ENCODE measurements around the gene PNPLA8.
"Not testable (repeated sequence)": the region's sequence is repeated elsewhere in the genome, so short reads cannot be mapped to it uniquely, and the experiment has no call there.

The PNPLA8 gene

GRCh38 chr7:108468246-108468645 is 57.7 kb downstream of the PNPLA8 start:
- H3K27me3 ChIP-seq (ENCODE audit: control insufficient read depth, insufficient read depth, low read length) = no peaks in the 10 kb centered on the region
- H3K9me3 ChIP-seq (ENCODE audit: control insufficient read depth, insufficient read depth, low read length) = no peaks in the 10 kb centered on the region
- H3K36me3 ChIP-seq (ENCODE audit: control insufficient read depth, insufficient read depth, low read length) = no peaks in the 10 kb centered on the region
- H3K4me1 ChIP-seq (ENCODE audit: control insufficient read depth, insufficient read depth, low read length) = no peaks in the 10 kb centered on the region; the same call in 1 of the 2 replicates
- no peak overlapping the region for H3K9ac ChIP-seq (ENCODE audit: low read depth, low read length)
- no peak overlapping the region for H3K4me3 ChIP-seq (ENCODE audit: low read depth, low read length)
- H3K27ac ChIP-seq (ENCODE audit: low read depth, low read length) = peak overlapping the region; percentile 2

DNA sequence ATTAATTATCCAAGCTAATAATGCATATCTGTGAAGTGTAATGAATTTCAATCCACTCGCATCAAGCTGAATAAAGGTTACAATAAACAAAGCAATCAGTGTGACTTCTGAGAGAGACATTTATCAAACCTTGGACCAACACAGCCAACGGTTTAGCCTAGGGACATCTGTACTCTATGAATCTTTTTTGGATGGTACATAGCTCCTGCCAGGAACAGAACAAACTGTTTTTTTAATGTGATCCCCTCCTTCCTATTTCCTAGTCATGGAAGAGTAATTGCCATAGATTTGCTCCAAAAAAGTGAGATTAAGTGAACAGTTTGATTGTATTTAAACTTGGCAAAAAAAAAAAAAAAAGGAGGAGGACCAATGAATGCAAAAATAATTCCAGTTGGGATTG is 58.5 kb downstream of the PNPLA8 start:
- H3K4me1 ChIP-seq (ENCODE audit: control insufficient read depth, insufficient read depth, low read length) = no peaks in the 10 kb centered on the region; the same call in 1 of the 2 replicates
- H3K4me3 ChIP-seq (ENCODE audit: low read depth, low read length) = no peak overlapping the region
- H3K27ac ChIP-seq (ENCODE audit: low read depth, low read length) = no peak overlapping the region
- no peaks in the 10 kb centered on the region for H3K9me3 ChIP-seq (ENCODE audit: control insufficient read depth, insufficient read depth, low read length)
- H3K9ac ChIP-seq (ENCODE audit: low read depth, low read length) = no peak overlapping the region
- H3K36me3 ChIP-seq (ENCODE audit: control insufficient read depth, insufficient read depth, low read length) = no peaks in the 10 kb centered on the region
- H3K27me3 ChIP-seq (ENCODE audit: control insufficient read depth, insufficient read depth, low read length) = no peaks in the 10 kb centered on the region

DNA sequence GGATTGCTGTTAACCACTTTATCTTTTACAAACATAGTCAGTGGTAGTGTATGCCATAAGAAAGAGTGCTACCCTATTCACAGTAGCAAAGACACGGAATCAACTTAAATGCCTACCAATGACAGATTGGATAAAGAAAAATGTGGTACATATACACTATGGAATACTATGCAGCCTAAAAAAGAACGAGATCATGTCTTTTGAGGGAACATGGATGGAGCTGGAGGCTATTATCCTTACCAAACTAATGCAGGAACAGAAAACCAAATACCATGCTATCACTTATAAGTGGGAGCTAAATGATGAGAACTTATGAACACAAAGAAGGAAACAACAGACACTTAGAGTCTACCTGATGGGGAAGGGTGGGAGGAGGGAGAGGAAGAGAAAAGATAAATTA is 59.6 kb downstream of the PNPLA8 start:
- H3K27ac ChIP-seq (ENCODE audit: low read depth, low read length); H3K9me3 ChIP-seq (ENCODE audit: control insufficient read depth, insufficient read depth, low read length); H3K9ac ChIP-seq (ENCODE audit: low read depth, low read length); H3K36me3 ChIP-seq (ENCODE audit: control insufficient read depth, insufficient read depth, low read length); H3K4me3 ChIP-seq (ENCODE audit: low read depth, low read length); H3K27me3 ChIP-seq (ENCODE audit: control insufficient read depth, insufficient read depth, low read length); H3K4me1 ChIP-seq (ENCODE audit: control insufficient read depth, insufficient read depth, low read length): not testable (repeated sequence)

DNA sequence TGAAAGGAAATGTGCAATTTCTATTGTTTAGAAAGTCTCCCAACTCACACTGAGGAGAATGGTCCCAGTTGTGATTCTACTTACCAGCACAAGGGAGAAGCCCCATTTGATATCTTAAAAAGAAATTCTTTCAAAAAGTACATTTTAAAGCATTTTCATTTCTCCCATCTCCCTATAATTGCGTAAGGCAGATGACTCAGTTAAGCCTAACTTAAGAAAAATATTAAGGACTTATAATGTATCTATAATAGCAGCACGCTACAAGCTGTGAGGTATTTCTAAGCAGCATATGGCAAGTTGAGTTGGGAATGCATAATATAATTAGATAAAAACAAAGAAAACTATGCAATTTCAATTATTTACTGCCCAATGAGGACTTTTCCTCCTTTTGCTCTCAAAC is 61.2 kb downstream of the PNPLA8 start:
- H3K9me3 ChIP-seq (ENCODE audit: control insufficient read depth, insufficient read depth, low read length) = no peaks in the 10 kb centered on the region
- H3K27me3 ChIP-seq (ENCODE audit: control insufficient read depth, insufficient read depth, low read length) = no peaks in the 10 kb centered on the region

GRCh38 chr7:108463613-108464012 is 62.3 kb downstream of the PNPLA8 start:
- Histone ChIP-seq H3K27me3 (ENCODE audit: control insufficient read depth, insufficient read depth, low read length) (peaks cover 8% of the 10 kb centered on the region), H3K4me1 (ENCODE audit: control insufficient read depth, insufficient read depth, low read length) (no peaks in the 10 kb centered on the region; the same call in 1 of the 2 replicates), H3K9ac (ENCODE audit: low read depth, low read length) (no peak overlapping the region), H3K36me3 (ENCODE audit: control insufficient read depth, insufficient read depth, low read length) (no peaks in the 10 kb centered on the region), H3K27ac (ENCODE audit: low read depth, low read length) (no peak overlapping the region), H3K9me3 (ENCODE audit: control insufficient read depth, insufficient read depth, low read length) (no peaks in the 10 kb centered on the region), H3K4me3 (ENCODE audit: low read depth, low read length) (no peak overlapping the region)

More for the DNA sequence above, 61.2 kb downstream of the PNPLA8 start:
- H3K36me3 ChIP-seq (ENCODE audit: control insufficient read depth, insufficient read depth, low read length) = no peaks in the 10 kb centered on the region
- H3K27ac ChIP-seq (ENCODE audit: low read depth, low read length) = no peak overlapping the region
- no peak overlapping the region for H3K9ac ChIP-seq (ENCODE audit: low read depth, low read length)
- no peaks in the 10 kb centered on the region; the same call in 1 of the 2 replicates for H3K4me1 ChIP-seq (ENCODE audit: control insufficient read depth, insufficient read depth, low read length)
- H3K4me3 ChIP-seq (ENCODE audit: low read depth, low read length) = no peak overlapping the region

- H3K9ac ChIP-seq (ENCODE audit: low read depth, low read length) = no peak overlapping the region
- H3K27me3 ChIP-seq (ENCODE audit: control insufficient read depth, insufficient read depth, low read length) = peaks cover 26% of the 10 kb centered on the region
- no peaks in the 10 kb centered on the region for H3K9me3 ChIP-seq (ENCODE audit: control insufficient read depth, insufficient read depth, low read length)
- no peak overlapping the region for H3K4me3 ChIP-seq (ENCODE audit: low read depth, low read length)
- no peaks in the 10 kb centered on the region for H3K36me3 ChIP-seq (ENCODE audit: control insufficient read depth, insufficient read depth, low read length)
- peaks cover 5% of the 10 kb centered on the region; the same call in 1 of the 2 replicates for H3K4me1 ChIP-seq (ENCODE audit: control insufficient read depth, insufficient read depth, low read length)
- no peak overlapping the region for H3K27ac ChIP-seq (ENCODE audit: low read depth, low read length)
Observed at GRCh38 chr7:108461840-108462239, 64.1 kb downstream of the PNPLA8 start.

GRCh38 chr7:108460964-108461363 is 65.0 kb downstream of the PNPLA8 start:
- Histone ChIP-seq H3K4me1 (ENCODE audit: control insufficient read depth, insufficient read depth, low read length) (peaks cover 5% of the 10 kb centered on the region; the same call in 1 of the 2 replicates), H3K27me3 (ENCODE audit: control insufficient read depth, insufficient read depth, low read length) (peaks cover 29% of the 10 kb centered on the region), H3K27ac (ENCODE audit: low read depth, low read length) (no peak overlapping the region), H3K9ac (ENCODE audit: low read depth, low read length) (no peak overlapping the region), H3K4me3 (ENCODE audit: low read depth, low read length) (no peak overlapping the region), H3K9me3 (ENCODE audit: control insufficient read depth, insufficient read depth, low read length) (no peaks in the 10 kb centered on the region), H3K36me3 (ENCODE audit: control insufficient read depth, insufficient read depth, low read length) (no peaks in the 10 kb centered on the region)

GRCh38 chr7:108459922-108460551 is 65.9 kb downstream of the PNPLA8 start:
- H3K9me3 ChIP-seq (ENCODE audit: control insufficient read depth, insufficient read depth, low read length) = no peaks in the 10 kb centered on the region

GRCh38 chr7:108457871-108458270 is 68.1 kb downstream of the PNPLA8 start:
- H3K9ac ChIP-seq (ENCODE audit: low read depth, low read length) = no peak overlapping the region
- peaks cover 16% of the 10 kb centered on the region for H3K4me1 ChIP-seq (ENCODE audit: control insufficient read depth, insufficient read depth, low read length)
- no peak overlapping the region for H3K4me3 ChIP-seq (ENCODE audit: low read depth, low read length)
- peaks cover 60% of the 10 kb centered on the region for H3K27me3 ChIP-seq (ENCODE audit: control insufficient read depth, insufficient read depth, low read length)
- no peaks in the 10 kb centered on the region for H3K36me3 ChIP-seq (ENCODE audit: control insufficient read depth, insufficient read depth, low read length)
- no peak overlapping the region for H3K27ac ChIP-seq (ENCODE audit: low read depth, low read length)
- H3K9me3 ChIP-seq (ENCODE audit: control insufficient read depth, insufficient read depth, low read length) = no peaks in the 10 kb centered on the region

More at GRCh38 chr7:108459922-108460551, 65.9 kb downstream of the PNPLA8 start:
- H3K4me1 ChIP-seq (ENCODE audit: control insufficient read depth, insufficient read depth, low read length) = peaks cover 5% of the 10 kb centered on the region; the same call in 1 of the 2 replicates
- no peak overlapping the region for H3K4me3 ChIP-seq (ENCODE audit: low read depth, low read length)
- peaks cover 38% of the 10 kb centered on the region for H3K27me3 ChIP-seq (ENCODE audit: control insufficient read depth, insufficient read depth, low read length)
- no peak overlapping the region for H3K27ac ChIP-seq (ENCODE audit: low read depth, low read length)
- no peak overlapping the region for H3K9ac ChIP-seq (ENCODE audit: low read depth, low read length)
- no peaks in the 10 kb centered on the region for H3K36me3 ChIP-seq (ENCODE audit: control insufficient read depth, insufficient read depth, low read length)

DNA sequence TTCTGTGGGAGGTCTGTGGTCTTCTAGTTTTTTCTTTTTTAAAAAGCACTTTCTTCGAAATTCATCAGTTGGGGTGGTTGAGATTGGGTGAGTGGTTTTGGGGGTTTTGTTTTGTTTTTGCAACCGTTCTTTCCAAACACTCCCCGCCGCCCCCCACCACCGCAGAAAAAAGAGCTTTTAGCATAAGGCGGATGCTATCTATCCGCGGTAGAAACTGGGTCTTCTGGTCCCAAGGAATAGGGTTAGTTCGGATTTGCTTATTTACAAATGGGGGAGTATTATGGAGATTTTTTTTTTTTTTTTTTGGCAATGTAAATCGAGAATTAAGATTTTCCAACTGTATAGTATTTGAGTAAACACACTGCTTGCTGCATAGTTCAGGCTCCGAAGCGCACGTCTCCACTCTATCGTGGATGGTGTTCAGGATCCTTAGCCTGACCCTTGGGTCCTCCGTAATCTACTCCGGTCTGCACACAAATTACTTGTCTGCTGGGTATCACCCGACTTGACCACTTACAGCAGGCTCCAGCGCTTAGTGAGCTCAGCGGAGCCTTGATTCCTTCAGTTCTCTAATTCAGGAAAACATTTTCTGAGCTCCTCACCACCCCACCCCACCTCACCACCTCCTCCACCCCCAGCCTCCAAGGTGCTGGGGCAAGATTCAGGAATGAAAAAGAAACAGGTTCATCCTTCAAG is 68.9 kb downstream of the PNPLA8 start:
- Histone ChIP-seq H3K27ac (ENCODE audit: low read depth, low read length) (no peak overlapping the region), H3K4me3 (ENCODE audit: low read depth, low read length) (peak overlapping the region; percentile 90)

DNA sequence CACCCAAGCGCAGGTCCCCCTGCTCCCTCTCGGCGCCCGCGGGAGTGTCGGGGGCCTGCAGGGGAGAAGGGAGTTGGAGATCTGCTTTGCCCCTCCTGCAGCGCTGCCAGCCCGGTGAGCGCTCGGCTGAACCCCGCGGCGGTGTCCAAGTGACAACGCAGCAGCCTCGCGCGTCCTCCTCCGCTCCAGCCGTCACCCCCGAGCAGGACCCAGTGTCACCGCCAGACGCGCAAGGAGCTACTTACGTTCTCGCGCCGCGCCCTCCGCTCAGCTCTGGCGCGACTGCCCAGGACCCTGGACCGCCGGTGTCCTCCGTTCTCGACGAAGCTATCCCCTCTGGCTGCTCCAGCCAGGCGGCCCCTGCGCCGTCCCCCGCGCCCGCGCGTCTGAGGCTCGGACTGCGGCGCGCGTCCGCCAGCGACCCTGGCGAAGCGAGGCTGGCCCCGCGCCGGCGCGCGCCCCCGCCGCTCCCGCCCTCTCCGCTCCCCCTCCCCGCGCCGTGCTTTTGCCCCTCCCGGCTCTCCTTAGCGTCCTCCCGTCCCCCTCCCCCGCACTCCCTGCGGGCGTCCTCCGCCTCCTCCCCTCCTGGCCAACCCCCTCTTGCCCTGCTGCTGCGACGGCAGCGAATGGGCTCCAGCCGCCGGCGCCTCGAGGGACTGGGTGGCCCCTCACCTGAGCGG is 69.8 kb downstream of the PNPLA8 start, which contains the start of gene NRCAM:
Gene NRCAM (minus strand): TSS at position 439 of the 680 bp plus-strand sequence. CDS start 216,372 bp downstream, outside the sequence.
- Histone ChIP-seq H3K36me3 (ENCODE audit: control insufficient read depth, insufficient read depth, low read length) (no peaks in the 10 kb centered on the region), H3K27me3 (ENCODE audit: control insufficient read depth, insufficient read depth, low read length) (peaks cover 60% of the 10 kb centered on the region), H3K4me3 (ENCODE audit: low read depth, low read length) (peak within 1 kb of the TSS; percentile 90), H3K27ac (ENCODE audit: low read depth, low read length) (peak within 1 kb of the TSS; percentile 18), H3K4me1 (ENCODE audit: control insufficient read depth, insufficient read depth, low read length) (peaks cover 16% of the 10 kb centered on the region), H3K9me3 (ENCODE audit: control insufficient read depth, insufficient read depth, low read length) (no peaks in the 10 kb centered on the region), H3K9ac (ENCODE audit: low read depth, low read length) (no peak within 1 kb of the TSS)

More for the DNA sequence above, 68.9 kb downstream of the PNPLA8 start:
- no peak overlapping the region for H3K9ac ChIP-seq (ENCODE audit: low read depth, low read length)
- no peaks in the 10 kb centered on the region for H3K36me3 ChIP-seq (ENCODE audit: control insufficient read depth, insufficient read depth, low read length)
- H3K4me1 ChIP-seq (ENCODE audit: control insufficient read depth, insufficient read depth, low read length) = peaks cover 16% of the 10 kb centered on the region
- H3K27me3 ChIP-seq (ENCODE audit: control insufficient read depth, insufficient read depth, low read length) = peaks cover 60% of the 10 kb centered on the region
- no peaks in the 10 kb centered on the region for H3K9me3 ChIP-seq (ENCODE audit: control insufficient read depth, insufficient read depth, low read length)
